Activated CD4-positive, alpha-beta T cell treated with anti-CD3 and anti-CD28 coated beads for 4 hours (primary cell): ENCODE measurements around the gene ASB15.
"Not testable (repeated sequence)": the region's sequence is repeated elsewhere in the genome, so short reads cannot be mapped to it uniquely, and the experiment has no call there.

Source experiments
- DNase-seq, 2 donors: peaks; one replicate each; pipeline ENCODE4 v3.0.0-alpha.2; 2020

ASB15 gene

GRCh38 chr7:123601530-123601929, at the start of gene ASB15:
Gene ASB15 (plus strand): TSS chr7:123601821. CDS start chr7:123614503, 12,682 bp downstream.
- DNase-seq: no peak

GRCh38 chr7:123552134-123552533, 49.5 kb upstream of the ASB15 start:
- not testable (repeated sequence) for DNase-seq

GRCh38 chr7:123552641-123553040, 49.0 kb upstream of the ASB15 start:
- no peak for DNase-seq

- DNase-seq: no peak
Measured at GRCh38 chr7:123553159-123553558, 48.5 kb upstream of the ASB15 start.

- DNase-seq: no peak
Measured at GRCh38 chr7:123555484-123555883, 46.1 kb upstream of the ASB15 start.

- no peak for DNase-seq
Measured at GRCh38 chr7:123557016-123557397, 44.6 kb upstream of the ASB15 start.

GRCh38 chr7:123557398-123558288, 44.0 kb upstream of the ASB15 start, which contains the start of gene NDUFA5:
Gene NDUFA5 (minus strand): TSS chr7:123557818. CDS start chr7:123557795, 23 bp downstream.
- DNase-seq: peak; percentile 97 to 99

- DNase-seq: no peak
Measured at GRCh38 chr7:123558289-123558874, 43.2 kb upstream of the ASB15 start.

GRCh38 chr7:123562121-123562520, 39.5 kb upstream of the ASB15 start:
- no peak for DNase-seq

GRCh38 chr7:123569352-123570010, 32.1 kb upstream of the ASB15 start:
- DNase-seq: no peak

GRCh38 chr7:123570390-123571182, 31.0 kb upstream of the ASB15 start:
- no peak for DNase-seq

GRCh38 chr7:123571187-123571586, 30.4 kb upstream of the ASB15 start:
- no peak for DNase-seq

- no peak for DNase-seq
Measured at GRCh38 chr7:123571684-123572083, 29.9 kb upstream of the ASB15 start.

- DNase-seq: no peak
Measured at GRCh38 chr7:123573341-123573740, 28.3 kb upstream of the ASB15 start.

GRCh38 chr7:123573896-123574467, 27.6 kb upstream of the ASB15 start:
- DNase-seq: no peak

GRCh38 chr7:123579416-123579815, 22.2 kb upstream of the ASB15 start:
- no peak for DNase-seq

GRCh38 chr7:123580406-123581161, 21.0 kb upstream of the ASB15 start:
- no peak for DNase-seq

- no peak for DNase-seq
Measured at GRCh38 chr7:123581162-123581459, 20.5 kb upstream of the ASB15 start.

- DNase-seq: no peak
Measured at GRCh38 chr7:123583821-123584220, 17.8 kb upstream of the ASB15 start.

GRCh38 chr7:123588376-123588775, 13.2 kb upstream of the ASB15 start:
- DNase-seq: no peak

GRCh38 chr7:123594813-123595241, 6.8 kb upstream of the ASB15 start:
- no peak for DNase-seq

GRCh38 chr7:123598657-123599056, 3.0 kb upstream of the ASB15 start:
- no peak for DNase-seq
